Stimulated activated CD4-positive, alpha-beta T cell treated with anti-CD3 and anti-CD28 coated beads, Interleukin-15, amount 100 ng/mL, for 24 hours (primary cell): ENCODE measurements around the gene GJA8.
"Not testable (repeated sequence)": the region's sequence is repeated elsewhere in the genome, so short reads cannot be mapped to it uniquely, and the experiment has no call there.

Source experiments
- DNase-seq: peaks from one replicate; pipeline ENCODE4 v3.0.0-alpha.2; 2020

GJA8 gene

GRCh38 chr1:147902253-147902845 lies at the start of gene GJA8:
TSS of gene GJA8 (plus strand) at chr1:147902795. CDS start at chr1:147907956, 5,161 bp downstream.
- no peak for DNase-seq

GRCh38 chr1:147853391-147853790 lies 49.2 kb upstream of the GJA8 start:
- no peak for DNase-seq

- not testable (repeated sequence) for DNase-seq
Observed at GRCh38 chr1:147854989-147855388, 47.6 kb upstream of the GJA8 start.

GRCh38 chr1:147855996-147856395 lies 46.6 kb upstream of the GJA8 start:
- not testable (repeated sequence) for DNase-seq

- not testable (repeated sequence) for DNase-seq
Observed at GRCh38 chr1:147867204-147867603, 35.4 kb upstream of the GJA8 start.

- no peak for DNase-seq
Observed at GRCh38 chr1:147878022-147878421, 24.6 kb upstream of the GJA8 start.

- DNase-seq, result no peak
Observed at GRCh38 chr1:147879911-147880310, 22.7 kb upstream of the GJA8 start.

- no peak for DNase-seq
Observed at GRCh38 chr1:147882535-147882934, 20.1 kb upstream of the GJA8 start.

GRCh38 chr1:147890177-147890790 lies 12.3 kb upstream of the GJA8 start:
- DNase-seq, result peak; percentile 79

GRCh38 chr1:147891088-147891487 lies 11.5 kb upstream of the GJA8 start:
- DNase-seq, result no peak

- peak; percentile 5 for DNase-seq
Observed at GRCh38 chr1:147892216-147892615, 10.4 kb upstream of the GJA8 start.

GRCh38 chr1:147892731-147893214 lies 9.8 kb upstream of the GJA8 start:
- peak; percentile 45 for DNase-seq

- DNase-seq, result no peak
Observed at GRCh38 chr1:147895123-147895522, 7.5 kb upstream of the GJA8 start.

GRCh38 chr1:147897029-147897752 lies 5.4 kb upstream of the GJA8 start:
- no peak for DNase-seq

GRCh38 chr1:147897789-147898188 lies 4.8 kb upstream of the GJA8 start:
- no peak for DNase-seq

- no peak for DNase-seq
Observed at GRCh38 chr1:147904726-147905125, 2.1 kb downstream of the GJA8 start.

GRCh38 chr1:147907786-147908509 lies 5.4 kb downstream of the GJA8 start:
- DNase-seq, result no peak

GRCh38 chr1:147912553-147912952 lies 10.0 kb downstream of the GJA8 start:
- no peak for DNase-seq

GRCh38 chr1:147913362-147913942 lies 10.9 kb downstream of the GJA8 start:
- DNase-seq, result no peak

- DNase-seq, result no peak
Observed at GRCh38 chr1:147919896-147920295, 17.3 kb downstream of the GJA8 start.

GRCh38 chr1:147924813-147925212 lies 22.2 kb downstream of the GJA8 start:
- DNase-seq, result peak; percentile 8

GRCh38 chr1:147927215-147927614 lies 24.6 kb downstream of the GJA8 start:
- DNase-seq, result not testable (repeated sequence)

GRCh38 chr1:147927689-147928088 lies 25.1 kb downstream of the GJA8 start:
- not testable (repeated sequence) for DNase-seq
